Mesenchymal stem cell (in vitro differentiated cells and primary cell): ENCODE measurements around the gene CLEC18A.
A peak's percentile ranks its signal among the peaks of the same experiment; 100 is the strongest.
"Not testable (repeated sequence)": the region's sequence is repeated elsewhere in the genome, so short reads cannot be mapped to it uniquely, and the experiment has no call there.

Experiments used
- DNase-seq: peaks from one replicate; pipeline ENCODE4 v3.0.0-alpha.2; 2013
- H2AFZ ChIP-seq: one replicate; pipeline ENCODE4 v1.6.1; 2013; ENCODE audit warnings: low read depth, mild to moderate bottlenecking, control low read depth, inconsistent platforms, low read length, moderate library complexity
- H2AK5ac ChIP-seq: 2 replicates; pipeline ENCODE4 v1.6.1; 2013; ENCODE audit warnings: low read length, moderate library complexity, mild to moderate bottlenecking, inconsistent platforms; ENCODE audit not compliant: severe bottlenecking
- H2BK120ac ChIP-seq: one replicate; pipeline ENCODE4 v1.6.1; 2013; ENCODE audit warnings: low read depth, mild to moderate bottlenecking, inconsistent platforms, low read length, moderate library complexity
- H2BK12ac ChIP-seq, 2 experiments: one replicate each; pipeline ENCODE4 v1.6.1; 2013; ENCODE audit warnings: inconsistent platforms in 2 of 2, low read length in 2 of 2, mild to moderate bottlenecking in 2 of 2, moderate library complexity in 2 of 2, control low read depth in 1 of 2
- H2BK15ac ChIP-seq: one replicate; pipeline ENCODE4 v1.6.1; 2013; ENCODE audit warnings: mild to moderate bottlenecking, low read depth, inconsistent platforms; ENCODE audit not compliant: poor library complexity, severe bottlenecking
- H2BK5ac ChIP-seq: 2 replicates; pipeline ENCODE4 v1.6.1; 2013; ENCODE audit warnings: low read depth, mild to moderate bottlenecking, low read length, control low read depth, inconsistent platforms; ENCODE audit not compliant: poor library complexity, severe bottlenecking
- H3K14ac ChIP-seq, 2 experiments: one replicate each; pipeline ENCODE4 v1.6.1; 2013; ENCODE audit warnings: inconsistent platforms in 2 of 2, low read length in 2 of 2, control low read depth in 1 of 2, mild to moderate bottlenecking in 1 of 2, moderate library complexity in 1 of 2
- H3K18ac ChIP-seq, 2 experiments: one replicate each; pipeline ENCODE4 v1.6.1; 2013; ENCODE audit warnings: inconsistent platforms in 2 of 2, low read length in 2 of 2, control low read depth in 1 of 2, low read depth in 1 of 2, mild to moderate bottlenecking in 1 of 2
- H3K23ac ChIP-seq, 2 experiments: one replicate each; pipeline ENCODE4 v1.6.1; 2013; ENCODE audit warnings: inconsistent platforms in 2 of 2, low read length in 2 of 2, mild to moderate bottlenecking in 2 of 2, moderate library complexity in 2 of 2, control low read depth in 1 of 2
- H3K27ac ChIP-seq: 2 replicates; pipeline ENCODE4 v1.5.1; 2013; ENCODE audit warnings: mild to moderate bottlenecking, moderate library complexity, low read length, control low read depth, inconsistent platforms; ENCODE audit not compliant: poor library complexity, severe bottlenecking
- H3K27me3 ChIP-seq, 2 experiments: 2 replicates each; pipeline versions ENCODE4 v1.6.1 to v1.7.0; 2013; ENCODE audit warnings: low read length in 2 of 2, mild to moderate bottlenecking in 2 of 2, moderate library complexity in 2 of 2, control low read depth in 1 of 2, inconsistent platforms in 1 of 2; ENCODE audit not compliant: control insufficient read depth in 1 of 2, insufficient read depth in 1 of 2
- H3K36me3 ChIP-seq, 2 experiments: 2 replicates each; pipeline versions ENCODE4 v1.6.1 to v1.7.0; 2013; ENCODE audit warnings: low read length in 2 of 2, control low read depth in 1 of 2, inconsistent platforms in 1 of 2, low read depth in 1 of 2, mild to moderate bottlenecking in 1 of 2; ENCODE audit not compliant: insufficient read depth in 2 of 2, control insufficient read depth in 1 of 2
- H3K4ac ChIP-seq, 2 experiments: one replicate each; pipeline ENCODE4 v1.6.1; 2013; ENCODE audit warnings: inconsistent platforms in 2 of 2, low read length in 2 of 2, mild to moderate bottlenecking in 2 of 2, moderate library complexity in 2 of 2, control low read depth in 1 of 2, low read depth in 1 of 2
- H3K4me1 ChIP-seq: 2 replicates; pipeline ENCODE4 v1.6.1; 2013; ENCODE audit warnings: low read depth, low read length, control low read depth; ENCODE audit not compliant: control insufficient read depth, insufficient read depth
- H3K4me2 ChIP-seq: 2 replicates; pipeline ENCODE4 v1.6.1; 2013; ENCODE audit warnings: low read length, mild to moderate bottlenecking, inconsistent platforms; ENCODE audit not compliant: poor library complexity, severe bottlenecking
- H3K4me3 ChIP-seq, 2 experiments: 2 replicates each; pipeline versions ENCODE4 v1.5.1 to v1.7.0; 2013; ENCODE audit warnings: low read length in 2 of 2, mild to moderate bottlenecking in 2 of 2, control low read depth in 1 of 2, low read depth in 1 of 2; ENCODE audit not compliant: insufficient read depth in 1 of 2
- H3K79me1 ChIP-seq: replicated peaks from 2 replicates; pipeline ENCODE4 v1.6.1; 2013; ENCODE audit warnings: mild to moderate bottlenecking, control low read depth, low read length, inconsistent platforms; ENCODE audit not compliant: poor library complexity, severe bottlenecking
- H3K9ac ChIP-seq: 2 replicates; pipeline ENCODE4 v1.7.0; 2013; ENCODE audit warnings: mild to moderate bottlenecking, low read length, moderate library complexity
- H3K9me3 ChIP-seq: 2 replicates; pipeline ENCODE4 v1.7.0; 2013; ENCODE audit warnings: mild to moderate bottlenecking, low read length; ENCODE audit not compliant: control insufficient read depth
- H4K8ac ChIP-seq: one replicate; pipeline ENCODE4 v1.6.1; 2013; ENCODE audit warnings: inconsistent platforms, mild to moderate bottlenecking, low read length, moderate library complexity
- H4K91ac ChIP-seq: one replicate; pipeline ENCODE4 v1.6.1; 2013; ENCODE audit warnings: mild to moderate bottlenecking, low read length, inconsistent platforms
- WGBS: methylation state at CpG from one replicate; pipeline ENCODE4 v1.1.7; 2013; ENCODE audit warnings: mixed read lengths; 5-methylcytosine and 5-hydroxymethylcytosine counted together

Gene CLEC18A

GRCh38 chr16:69954241-69954640 lies 3.1 kb downstream of the CLEC18A start:
- H2BK120ac ChIP-seq, H3K4me3 ChIP-seq, H4K8ac ChIP-seq, H3K14ac ChIP-seq, H3K9ac ChIP-seq, H3K9me3 ChIP-seq, H4K91ac ChIP-seq, H3K18ac ChIP-seq, H2AK5ac ChIP-seq, H2AFZ ChIP-seq, H3K4ac ChIP-seq, H2BK5ac ChIP-seq, H3K4me2 ChIP-seq, H2BK12ac ChIP-seq, H3K23ac ChIP-seq, H3K36me3 ChIP-seq, H3K4me1 ChIP-seq, H3K27ac ChIP-seq, DNase-seq, H3K27me3 ChIP-seq, H2BK15ac ChIP-seq, H3K79me1 ChIP-seq: not testable (repeated sequence)
- WGBS = 95% methylated on average over 12 of the region's 13 CpGs

GRCh38 chr16:69963312-69963711 lies 12.2 kb downstream of the CLEC18A start:
- H2AFZ ChIP-seq, H4K91ac ChIP-seq, H2BK120ac ChIP-seq, H3K18ac ChIP-seq, H3K79me1 ChIP-seq, H3K27me3 ChIP-seq, H3K23ac ChIP-seq, H3K27ac ChIP-seq, H3K4me2 ChIP-seq, DNase-seq, H3K9ac ChIP-seq, H3K9me3 ChIP-seq, H3K36me3 ChIP-seq, H3K14ac ChIP-seq, H2BK5ac ChIP-seq, H4K8ac ChIP-seq, H3K4me3 ChIP-seq, H2BK12ac ChIP-seq, H2AK5ac ChIP-seq, H3K4ac ChIP-seq, H3K4me1 ChIP-seq, H2BK15ac ChIP-seq: not testable (repeated sequence)
- no CpG with 5 or more reads among the region's 9 CpGs for WGBS

GRCh38 chr16:69964960-69965660 lies 14.0 kb downstream of the CLEC18A start:
- not testable (repeated sequence) for H3K36me3 ChIP-seq, H3K18ac ChIP-seq, H3K79me1 ChIP-seq, H2BK15ac ChIP-seq, H2BK12ac ChIP-seq, H2BK120ac ChIP-seq, H3K4ac ChIP-seq, H3K4me2 ChIP-seq, H3K4me1 ChIP-seq, H3K14ac ChIP-seq, H3K27me3 ChIP-seq, H3K9me3 ChIP-seq, H2AFZ ChIP-seq, H3K27ac ChIP-seq, H2AK5ac ChIP-seq, H3K23ac ChIP-seq, DNase-seq, H2BK5ac ChIP-seq
- Histone ChIP-seq H3K4me3 (peak overlapping the region in 1 of 2 experiments; percentile 59), H3K9ac (peak overlapping the region; percentile 66), H4K8ac (peak overlapping the region; percentile 69), H4K91ac (peak overlapping the region; percentile 15)
- 45% methylated on average over 10 of the region's 68 CpGs for WGBS

GRCh38 chr16:69965661-69966054 lies 14.5 kb downstream of the CLEC18A start:
- H2BK5ac ChIP-seq, H2BK12ac ChIP-seq, H3K27ac ChIP-seq, H2AK5ac ChIP-seq, H3K79me1 ChIP-seq, H4K8ac ChIP-seq, H2BK15ac ChIP-seq, H2AFZ ChIP-seq, H3K36me3 ChIP-seq, H4K91ac ChIP-seq, H3K4ac ChIP-seq, H3K4me1 ChIP-seq, DNase-seq, H3K27me3 ChIP-seq, H3K14ac ChIP-seq, H3K4me3 ChIP-seq, H2BK120ac ChIP-seq, H3K4me2 ChIP-seq, H3K23ac ChIP-seq, H3K9me3 ChIP-seq, H3K18ac ChIP-seq, H3K9ac ChIP-seq: not testable (repeated sequence)
- 30% methylated on average over 2 of the region's 24 CpGs for WGBS
